Nephron progenitor cell (in vitro differentiated cells): ENCODE measurements around the gene DNASE1L1.

Source experiments
- DNase-seq: peaks from one replicate; pipeline ENCODE4 v3.0.0; 2021
- H3K27ac Mint-ChIP-seq: 2 replicates; pipeline ENCODE4 v1.8.0; 2021; ENCODE audit warnings: mild to moderate bottlenecking, moderate library complexity, mixed read lengths
- H3K27me3 Mint-ChIP-seq: 2 replicates; pipeline ENCODE4 v1.8.0; 2021; ENCODE audit warnings: mild to moderate bottlenecking, low read depth, mixed read lengths; ENCODE audit not compliant: poor library complexity
- H3K36me3 Mint-ChIP-seq: 2 replicates; pipeline ENCODE4 v1.8.0; 2021; ENCODE audit warnings: low read depth, mixed read lengths
- H3K4me1 Mint-ChIP-seq: 2 replicates; pipeline ENCODE4 v1.8.0; 2021; ENCODE audit warnings: mixed read lengths
- H3K4me3 Mint-ChIP-seq: 2 replicates; pipeline ENCODE4 v1.8.0; 2021; ENCODE audit warnings: mild to moderate bottlenecking, moderate library complexity, mixed read lengths
- H3K9me3 Mint-ChIP-seq: 2 replicates; pipeline ENCODE4 v1.8.0; 2021; ENCODE audit warnings: mild to moderate bottlenecking, moderate library complexity, mixed read lengths
- CTCF ChIP-seq: fragments of 200-600 bp; sonication (generic); IDR thresholded peaks from 2 replicates; pipeline ENCODE4 v1.5.0; 2021; ENCODE audit warnings: antibody characterized with exemption

Gene DNASE1L1

DNA sequence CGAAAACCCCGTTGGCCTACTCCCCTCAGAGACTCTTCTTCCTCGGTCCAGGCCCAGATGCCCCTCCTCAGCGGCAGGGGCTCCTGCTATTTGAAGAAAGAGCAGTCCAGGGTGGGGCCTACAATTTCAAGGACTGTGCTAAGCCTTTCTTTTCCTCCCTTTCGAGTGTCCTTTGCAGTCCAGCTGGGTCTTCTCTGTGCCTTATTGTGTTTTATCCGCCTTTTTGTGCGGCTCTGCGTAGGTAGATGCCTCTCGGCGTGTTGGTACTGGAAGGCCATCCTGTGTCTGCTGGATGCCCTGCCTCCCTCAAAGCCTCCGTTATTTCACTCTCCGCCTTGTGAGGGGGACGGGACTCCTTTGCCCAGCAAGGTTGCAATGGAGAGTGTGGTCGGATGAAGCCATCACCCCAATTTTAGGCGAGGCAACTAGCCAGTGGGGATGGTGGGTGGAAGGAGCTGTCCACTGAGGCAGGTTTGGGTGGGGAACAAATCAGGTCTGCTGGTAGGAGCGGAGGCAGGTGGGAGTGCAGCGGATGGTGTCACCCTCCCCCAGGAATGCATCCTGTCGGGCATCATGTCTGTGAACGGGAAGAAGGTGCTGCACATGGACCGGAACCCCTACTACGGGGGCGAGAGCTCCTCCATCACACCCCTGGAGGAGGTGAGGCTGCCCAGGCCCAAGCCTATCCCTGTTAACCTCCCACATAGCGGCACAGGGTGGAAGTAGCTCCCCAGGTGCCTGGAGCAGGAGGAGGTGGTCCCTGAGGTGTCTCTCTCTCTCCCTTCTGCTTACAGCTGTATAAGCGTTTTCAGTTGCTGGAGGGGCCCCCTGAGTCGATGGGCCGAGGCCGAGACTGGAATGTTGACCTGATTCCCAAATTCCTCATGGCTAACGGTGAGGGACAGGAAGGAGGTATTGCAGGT, 29.2 kb upstream of the DNASE1L1 start:
- peaks cover 70% of the 10 kb centered on the region for H3K9me3 Mint-ChIP-seq
- no peak for TF ChIP-seq CTCF
- peaks cover 20% of the 10 kb centered on the region for H3K4me1 Mint-ChIP-seq
- no peak overlapping the region for H3K27ac Mint-ChIP-seq
- no peak for DNase-seq
- H3K27me3 Mint-ChIP-seq: peaks cover 2% of the 10 kb centered on the region
- H3K4me3 Mint-ChIP-seq: peak overlapping the region; percentile 91
- H3K36me3 Mint-ChIP-seq: peaks cover 17% of the 10 kb centered on the region

DNA sequence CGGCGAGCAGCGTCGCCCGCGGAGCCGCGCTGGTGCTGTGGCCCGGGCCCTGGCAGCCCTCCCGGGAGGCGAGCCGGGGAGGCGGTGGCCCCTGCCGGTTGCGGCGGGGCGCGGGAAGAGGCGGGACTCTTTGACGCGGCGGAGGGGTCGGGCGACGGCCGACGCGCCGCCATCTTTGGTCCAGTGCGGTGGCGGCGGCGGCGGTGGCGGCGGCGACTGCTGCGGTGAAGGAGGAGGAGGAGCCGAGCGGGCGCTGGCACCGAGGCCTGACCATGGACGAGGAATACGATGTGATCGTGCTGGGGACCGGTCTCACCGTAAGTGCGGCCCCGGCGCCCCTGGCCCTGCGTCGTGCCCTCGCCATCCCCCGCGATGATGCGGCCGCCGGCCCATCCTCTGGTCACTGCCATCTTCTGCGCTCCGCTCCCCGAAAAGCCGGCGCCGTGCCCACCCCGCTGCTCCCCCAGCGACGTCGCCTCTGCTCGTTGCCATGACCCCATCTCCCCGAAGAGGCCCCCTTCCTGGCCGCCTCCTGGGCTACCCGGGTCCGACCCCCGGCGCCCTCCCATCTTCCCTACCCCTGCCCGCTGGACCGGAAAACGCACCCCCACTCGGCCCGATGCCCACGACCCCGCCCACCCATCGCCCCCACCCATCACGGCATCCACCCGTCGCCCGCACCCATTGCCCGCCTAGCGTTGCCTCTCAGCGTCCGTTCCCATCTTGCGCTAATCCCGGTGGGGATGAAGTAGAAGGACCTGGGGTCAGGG, 28.1 kb upstream of the DNASE1L1 start, which contains the start of gene GDI1:
Gene GDI1, plus strand, starts transcription at position 172 of the 770 bp plus-strand sequence. Its CDS starts 101 bp downstream, at position 273.
- peak within 1 kb of the TSS; percentile 91 for H3K4me3 Mint-ChIP-seq
- TF ChIP-seq CTCF: no peak
- peaks cover 20% of the 10 kb centered on the region for H3K4me1 Mint-ChIP-seq
- H3K36me3 Mint-ChIP-seq: peaks cover 19% of the 10 kb centered on the region
- peaks cover 67% of the 10 kb centered on the region for H3K9me3 Mint-ChIP-seq
- DNase-seq: peak; percentile 70
- peaks cover 6% of the 10 kb centered on the region for H3K27me3 Mint-ChIP-seq
- peak within 1 kb of the TSS; percentile 66 for H3K27ac Mint-ChIP-seq

DNA sequence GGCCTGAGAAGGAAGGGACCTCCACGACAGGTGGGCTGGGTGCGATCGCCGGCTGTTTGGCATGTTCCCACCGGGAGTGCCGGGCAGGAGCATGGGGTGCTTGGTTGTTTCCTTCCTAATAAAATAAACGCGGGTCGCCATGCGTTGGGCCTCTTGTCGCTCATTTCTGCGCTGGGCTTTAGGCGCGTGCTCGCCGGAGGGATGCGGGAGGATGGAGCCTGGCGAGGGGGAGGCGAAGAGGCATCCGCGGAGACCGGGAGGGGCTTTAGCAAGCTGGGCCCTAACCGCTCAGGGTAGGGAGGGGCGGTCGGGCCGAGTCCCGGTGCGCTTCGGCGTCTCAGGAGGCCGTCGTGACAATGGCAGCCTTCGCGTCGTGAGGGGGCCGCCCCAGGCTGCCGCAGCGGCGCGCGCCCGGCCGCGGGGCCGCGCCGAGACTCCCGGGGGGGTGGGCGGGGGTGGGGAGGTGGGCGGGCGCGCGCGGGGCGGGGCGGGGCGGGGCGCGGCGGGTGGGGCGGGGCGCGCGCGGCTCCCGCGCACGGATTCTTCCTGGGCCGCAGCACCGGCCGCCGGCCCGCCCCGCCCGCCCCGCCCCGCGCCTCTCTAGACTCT, 27.4 kb upstream of the DNASE1L1 start:
- Mint-ChIP-seq H3K27me3 (peaks cover 6% of the 10 kb centered on the region), H3K27ac (peak overlapping the region; percentile 66), H3K4me1 (peaks cover 20% of the 10 kb centered on the region), H3K9me3 (peaks cover 67% of the 10 kb centered on the region), H3K4me3 (peak overlapping the region; percentile 80), H3K36me3 (peaks cover 19% of the 10 kb centered on the region)
- no peak for TF ChIP-seq CTCF
- DNase-seq: peak; percentile 49

- TF ChIP-seq CTCF: no peak
- Mint-ChIP-seq H3K36me3 (peaks cover 27% of the 10 kb centered on the region), H3K27me3 (peaks cover 6% of the 10 kb centered on the region), H3K9me3 (peaks cover 65% of the 10 kb centered on the region), H3K4me1 (peaks cover 29% of the 10 kb centered on the region), H3K27ac (no peak overlapping the region), H3K4me3 (no peak overlapping the region)
- no peak for DNase-seq
These were observed 26.2 kb upstream of the DNASE1L1 start for GRCh38 chrX:154435171-154435733.

- H3K4me3 Mint-ChIP-seq: no peak overlapping the region
- H3K27ac Mint-ChIP-seq: no peak overlapping the region
- peaks cover 33% of the 10 kb centered on the region for H3K4me1 Mint-ChIP-seq
- peaks cover 6% of the 10 kb centered on the region for H3K27me3 Mint-ChIP-seq
- no peak for TF ChIP-seq CTCF
- DNase-seq: no peak
- H3K36me3 Mint-ChIP-seq: peaks cover 27% of the 10 kb centered on the region
- H3K9me3 Mint-ChIP-seq: peaks cover 63% of the 10 kb centered on the region
These were observed 25.5 kb upstream of the DNASE1L1 start for GRCh38 chrX:154434394-154435168.
